ENCODE results near the gene RUBCNL.

DNA sequence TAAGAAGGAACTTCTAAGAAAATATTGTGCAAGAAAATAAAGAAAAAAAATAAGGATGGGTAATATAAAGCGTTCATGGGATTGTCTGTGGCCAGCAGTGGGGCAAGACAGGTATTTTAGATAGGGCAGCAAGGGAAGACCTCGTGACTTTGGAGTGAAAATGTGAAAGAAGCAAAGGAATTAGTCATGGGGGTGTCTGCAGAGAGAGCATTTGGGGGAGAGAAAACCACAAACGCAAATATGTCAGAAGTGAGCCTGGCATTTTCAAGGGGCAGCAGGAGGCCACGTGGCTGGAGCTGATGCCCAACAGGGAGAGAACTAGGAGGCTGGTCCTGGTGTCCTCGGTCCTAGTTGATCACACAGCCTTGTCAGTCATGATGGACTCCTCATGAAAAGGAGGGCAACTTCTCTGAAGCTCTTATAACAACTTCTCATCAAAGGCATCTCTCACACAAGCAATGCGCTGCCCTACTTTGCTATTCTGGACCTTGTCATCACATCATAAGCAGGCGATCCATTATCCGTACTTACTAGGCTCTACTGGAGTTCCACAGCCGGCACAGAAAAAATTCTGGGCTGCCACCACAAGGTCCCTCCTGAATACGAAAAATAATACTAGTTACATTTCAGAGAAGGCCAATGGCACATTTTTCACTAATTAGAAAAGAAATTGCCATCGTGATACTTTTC is 31.0 kb downstream of the RUBCNL start:
- TF ChIP-seq KAT7 (CRISPR knock-in tag; IDR thresholded peaks at IDR 0.05; ENCODE audit: borderline replicate concordance) (no peak), TEAD4 (IDR thresholded peaks at IDR 0.05; ENCODE audit: low read length) (no peak), TEAD4 (CRISPR knock-in tag; IDR thresholded peaks at IDR 0.05; ENCODE audit: borderline replicate concordance) (no peak), ZNF583 (CRISPR knock-in tag; IDR thresholded peaks at IDR 0.05) (no peak), POLR2A (conservative IDR thresholded peaks at IDR 0.05) (no peak), FOXK1 (CRISPR knock-in tag; IDR thresholded peaks at IDR 0.05; ENCODE audit: borderline replicate concordance) (no peak), TAF1 (IDR thresholded peaks at IDR 0.05; ENCODE audit: control insufficient read depth, extremely low read depth, insufficient read depth, low read length, severe bottlenecking) (no peak)

Data from K562 (cell line).